Esophagus squamous epithelium (tissue), 5 donors: ENCODE measurements around the gene SLC27A5. TPM values are rescaled to one million over a fixed set of nuclear protein-coding genes. Genes with fewer than 3 reads are reported as not detected.

Source experiments
- DNase-seq: peaks from one replicate; lab custom pipeline; 2025; lab: John Stamatoyannopoulos, UW
- H3K27ac ChIP-seq, 4 donors: fragments of 200-600 bp; sonication (generic); one replicate each; pipeline ENCODE4 v1.5.1; 2016 to 2019; ENCODE audit warnings: mild to moderate bottlenecking in 1 of 4
- H3K27me3 ChIP-seq, 4 donors: fragments of 200-600 bp; sonication (generic); 1 replicate in 3 of 4; 2 replicates in 1 of 4; pipeline versions ENCODE4 v1.5.1 to v1.6.0; 2017 to 2021; ENCODE audit warnings: antibody characterized with exemption in 1 of 4
- H3K36me3 ChIP-seq, 3 donors: fragments of 200-600 bp; sonication (generic); one replicate each; pipeline ENCODE4 v1.5.1; 2016 to 2019
- H3K4me1 ChIP-seq, 3 donors: fragments of 200-600 bp; sonication (generic); one replicate each; pipeline ENCODE4 v1.5.1; 2017 to 2019
- H3K4me3 ChIP-seq, 4 donors: fragments of 200-600 bp; sonication (generic); 1 replicate in 3 of 4; 2 replicates in 1 of 4; pipeline ENCODE4 v1.5.1; 2016 to 2019; ENCODE audit warnings: mild to moderate bottlenecking in 2 of 4, moderate library complexity in 1 of 4
- H3K9me3 ChIP-seq, 3 donors: fragments of 200-600 bp; sonication (generic); one replicate each; pipeline ENCODE4 v1.5.1; 2016 to 2019
- CTCF ChIP-seq, 6 experiments: fragments of 450-650 bp in 4 of 6; fragments of 200-600 bp in 2 of 6; sonication (generic) in 2 of 6; IDR thresholded peaks; one replicate each; pipeline ENCODE4 v1.5.1; 2016 to 2019; ENCODE audit warnings: antibody characterized with exemption in 6 of 6, mild to moderate bottlenecking in 4 of 6, moderate library complexity in 4 of 6
- POLR2A ChIP-seq, 4 donors: fragments of 450-650 bp; IDR thresholded peaks; one replicate each; pipeline ENCODE4 v1.6.1; 2017; ENCODE audit warnings: antibody characterized with exemption in 4 of 4, mild to moderate bottlenecking in 4 of 4, moderate library complexity in 3 of 4
- WGBS, 2 donors: methylation state at CpG; one replicate each; pipeline ENCODE4 v1.1.5; 2018; 5-methylcytosine and 5-hydroxymethylcytosine counted together
- intact Hi-C: fragments of 100-400 bp; cut with DNase I; formaldehyde crosslinking; loops from one replicate; pipeline ENCODE4 v1.15.0; 2022
- total RNA-seq, 4 donors: library from RNA; depleted of rRNA; stranded (reverse); fragments of >200 nt; gene quantifications; one replicate each; pipeline ENCODE4 v1.1.0, GENCODE V29; 2016
- donor health status: DM: yes; HTN: yes; CAD: no.

The SLC27A5 gene
- total RNA-seq, 4 donors from 2014 or later = 1.9 to 5.3 (median 2.6) TPM

DNA sequence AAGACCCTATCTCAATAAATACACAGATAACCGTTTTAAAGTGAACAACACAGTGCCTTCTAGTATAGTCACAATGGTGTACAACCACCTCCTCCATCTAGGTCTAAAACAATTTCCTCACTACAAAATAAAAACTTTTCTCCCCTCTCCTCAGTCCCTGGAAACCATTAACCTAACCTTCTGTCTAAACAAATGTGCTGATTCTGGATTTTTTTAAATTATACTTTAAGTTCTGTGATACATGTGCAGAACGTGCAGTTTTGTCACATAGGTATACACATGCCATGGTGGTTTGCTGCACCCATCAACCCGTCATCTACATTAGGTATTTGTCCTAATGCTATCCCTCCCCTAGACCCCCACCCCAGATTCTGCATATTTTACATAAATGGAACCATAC lies 17.6 kb upstream of the SLC27A5 start:
- no peak for TF ChIP-seq CTCF (IDR thresholded peaks at IDR 0.05)

DNA sequence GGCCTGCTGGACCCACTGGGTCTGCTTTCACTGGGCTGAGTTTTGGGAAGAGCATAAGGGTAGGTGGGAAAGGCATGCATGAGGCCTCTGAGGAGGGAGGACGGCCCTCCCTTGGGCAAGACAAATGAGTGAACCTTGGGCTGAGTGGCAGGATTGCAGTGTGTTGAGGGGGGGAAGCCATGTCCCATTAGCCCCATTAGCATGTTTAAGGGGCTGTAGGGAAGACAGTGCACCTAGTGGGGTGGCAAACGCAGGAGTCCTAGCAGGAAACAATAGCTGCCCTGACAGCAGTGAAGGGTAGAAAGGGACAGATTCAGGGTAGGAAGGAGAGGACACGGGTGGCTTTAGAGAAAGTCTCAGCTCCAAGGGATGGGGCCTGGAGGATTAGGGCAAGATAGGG lies 10.9 kb upstream of the SLC27A5 start:
- peaks cover 17 to 22% (median 18%) of the 10 kb centered on the region in 3 donors for H3K4me1 ChIP-seq
- 64 to 82% methylated on average over 3 of the region's 3 CpGs for WGBS, 2 donors
- no peaks in the 10 kb centered on the region for H3K9me3 ChIP-seq
- no peaks in the 10 kb centered on the region for H3K27me3 ChIP-seq
- intact Hi-C loops = no loop called here
- TF ChIP-seq CTCF (IDR thresholded peaks at IDR 0.05) = no peak
- no peak for TF ChIP-seq POLR2A (IDR thresholded peaks at IDR 0.05)
- DNase-seq = no peak
- H3K4me3 ChIP-seq = no peak overlapping the region
- no peak overlapping the region for H3K27ac ChIP-seq
- no peaks in the 10 kb centered on the region for H3K36me3 ChIP-seq

More for the DNA sequence above, 17.6 kb upstream of the SLC27A5 start:
- DNase-seq = no peak
- H3K4me3 ChIP-seq = no peak overlapping the region
- no peaks in the 10 kb centered on the region for H3K4me1 ChIP-seq
- intact Hi-C loops = no loop called here
- peaks cover 0 to 9% (median 0%) of the 10 kb centered on the region in 4 donors for H3K27me3 ChIP-seq
- WGBS, 2 donors = 70 to 76% methylated on average over 3 of the region's 3 CpGs
- H3K9me3 ChIP-seq = no peaks in the 10 kb centered on the region
- H3K27ac ChIP-seq = no peak overlapping the region
- no peaks in the 10 kb centered on the region for H3K36me3 ChIP-seq

- 74 to 77% methylated on average over 3 to 4 of the region's 4 CpGs for WGBS, 2 donors
- Histone ChIP-seq H3K27me3 (no peaks in the 10 kb centered on the region), H3K4me3 (no peak overlapping the region), H3K27ac (no peak overlapping the region), H3K4me1 (peaks cover 20 to 32% (median 23%) of the 10 kb centered on the region in 3 donors), H3K9me3 (no peaks in the 10 kb centered on the region), H3K36me3 (peaks cover 0 to 10% (median 6%) of the 10 kb centered on the region in 3 donors)
- DNase-seq = no peak
- intact Hi-C loops = no loop called here
- no peak for TF ChIP-seq POLR2A (IDR thresholded peaks at IDR 0.05)
- TF ChIP-seq CTCF (IDR thresholded peaks at IDR 0.05) = no peak
Observed at GRCh38 chr19:58521651-58522050, 9.9 kb upstream of the SLC27A5 start.

GRCh38 chr19:58520257-58520599 lies 8.4 kb upstream of the SLC27A5 start:
- no peaks in the 10 kb centered on the region for H3K9me3 ChIP-seq
- no peak for DNase-seq
- H3K27me3 ChIP-seq = no peaks in the 10 kb centered on the region
- intact Hi-C loops = no loop called here
- no peak for TF ChIP-seq POLR2A (IDR thresholded peaks at IDR 0.05)
- peak in 1 of 6 experiments; percentile 7 for TF ChIP-seq CTCF (IDR thresholded peaks at IDR 0.05)
- H3K4me3 ChIP-seq = peak overlapping the region; percentile 78 to 92 (median 80)
- peaks cover 20 to 46% (median 23%) of the 10 kb centered on the region in 3 donors for H3K4me1 ChIP-seq
- 10 to 12% methylated on average over 2 to 4 of the region's 7 CpGs for WGBS, 2 donors
- peaks cover 0 to 22% (median 14%) of the 10 kb centered on the region in 3 donors for H3K36me3 ChIP-seq
- H3K27ac ChIP-seq = peak overlapping the region; percentile 94 to 99 (median 96)

DNA sequence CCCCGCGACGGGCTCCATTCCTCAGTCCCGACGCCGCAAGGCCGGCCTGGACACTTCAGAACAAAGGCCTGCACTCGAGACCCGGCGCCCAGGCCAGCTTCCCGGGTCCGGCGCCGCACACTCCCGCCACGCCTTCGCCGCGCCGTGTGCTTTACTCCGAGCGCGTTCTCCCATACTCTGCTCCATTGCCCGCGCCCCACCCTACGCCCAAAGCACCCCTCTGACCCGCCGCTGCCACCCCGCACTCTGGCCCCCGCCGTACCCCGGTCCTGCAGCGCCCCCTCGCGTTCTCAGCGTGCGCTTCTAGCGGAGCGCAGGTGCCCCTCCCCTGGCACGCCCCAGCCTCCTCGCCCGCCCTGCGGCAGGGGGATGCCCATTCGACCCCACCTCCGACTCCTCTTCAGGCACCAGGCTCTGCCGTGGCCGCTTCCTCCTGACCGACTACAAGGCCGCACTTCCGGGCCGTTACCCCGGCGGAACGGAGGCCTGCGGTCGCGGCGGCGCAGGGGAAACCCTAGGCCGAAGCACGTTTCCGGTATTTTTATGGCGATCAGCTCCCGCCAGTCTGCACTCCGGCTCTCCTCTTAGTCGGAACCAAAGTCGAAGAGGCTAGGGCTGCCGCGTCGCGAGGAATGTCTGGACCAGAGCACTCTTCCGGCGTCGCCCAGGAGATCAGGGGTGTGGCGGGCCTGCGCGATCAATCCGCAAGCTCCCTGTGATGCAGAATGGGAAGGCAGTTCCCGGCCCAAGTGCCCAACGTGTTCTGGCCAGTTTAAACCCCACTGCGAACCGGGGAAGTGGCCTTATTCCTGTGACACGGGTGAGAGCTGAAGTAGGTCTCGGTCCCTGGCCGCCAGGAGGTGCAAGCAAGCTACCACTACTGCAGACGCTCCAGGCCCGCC lies 7.8 kb upstream of the SLC27A5 start, which contains the start of gene ZBTB45:
TSS of gene ZBTB45 (minus strand) at position 456 of the 902 bp plus-strand sequence. CDS start 2,137 bp downstream, outside the sequence.
- intact Hi-C loops = no loop called here
- H3K27ac ChIP-seq = peak within 1 kb of the TSS; percentile 94 to 99 (median 96)
- 0% methylated on average over 8 to 15 of the region's 87 CpGs for WGBS, 2 donors
- peaks cover 0 to 22% (median 14%) of the 10 kb centered on the region in 3 donors for H3K36me3 ChIP-seq
- peak; percentile 71 for DNase-seq
- no peaks in the 10 kb centered on the region for H3K27me3 ChIP-seq
- TF ChIP-seq POLR2A (IDR thresholded peaks at IDR 0.05) (peak in 2 of 4 donors; percentile 20 to 49), CTCF (IDR thresholded peaks at IDR 0.05) (peak; percentile 57 to 94 (median 91))
- H3K9me3 ChIP-seq = no peaks in the 10 kb centered on the region
- H3K4me1 ChIP-seq = peaks cover 20 to 53% (median 29%) of the 10 kb centered on the region in 3 donors
- H3K4me3 ChIP-seq = peak within 1 kb of the TSS; percentile 78 to 92 (median 80)
